IPS DF 4.7 (cell line): ENCODE measurements around the gene SLFNL1.

Experiments used
- DNase-seq: peaks from one replicate; pipeline ENCODE4 v3.0.0-alpha.2; 2013; ENCODE audit warnings: low spot score; ENCODE audit errors: extremely low read depth

Gene SLFNL1

GRCh38 chr1:41020654-41021053 lies 871 bp downstream of the SLFNL1 start:
- no peak for DNase-seq

- DNase-seq = no peak
These were observed 1.4 kb downstream of the SLFNL1 start for GRCh38 chr1:41020109-41020576.

- DNase-seq = no peak
These were observed 2.2 kb downstream of the SLFNL1 start for GRCh38 chr1:41019353-41019745.

- no peak for DNase-seq
These were observed 3.5 kb downstream of the SLFNL1 start for GRCh38 chr1:41018018-41018410.

- no peak for DNase-seq
These were observed 4.1 kb downstream of the SLFNL1 start for GRCh38 chr1:41017141-41018017.

GRCh38 chr1:41015897-41016470 lies 5.5 kb downstream of the SLFNL1 start:
- no peak for DNase-seq

GRCh38 chr1:41015281-41015896 lies 6.1 kb downstream of the SLFNL1 start:
- DNase-seq = no peak

GRCh38 chr1:41014871-41015270 lies 6.7 kb downstream of the SLFNL1 start:
- DNase-seq = no peak

- no peak for DNase-seq
These were observed 7.7 kb downstream of the SLFNL1 start for GRCh38 chr1:41013796-41014195.

GRCh38 chr1:41013024-41013423 lies 8.5 kb downstream of the SLFNL1 start:
- no peak for DNase-seq

- no peak for DNase-seq
These were observed 11.2 kb downstream of the SLFNL1 start for GRCh38 chr1:41010345-41010744.

- no peak for DNase-seq
These were observed 12.1 kb downstream of the SLFNL1 start for GRCh38 chr1:41009466-41009865.

GRCh38 chr1:41006942-41007865 lies 14.3 kb downstream of the SLFNL1 start:
- DNase-seq = no peak

GRCh38 chr1:41005876-41006275 lies 15.6 kb downstream of the SLFNL1 start:
- DNase-seq = no peak

- DNase-seq = no peak
These were observed 17.8 kb downstream of the SLFNL1 start for GRCh38 chr1:41003640-41004220.

- no peak for DNase-seq
These were observed 18.3 kb downstream of the SLFNL1 start for GRCh38 chr1:41003127-41003639.

GRCh38 chr1:40998668-40999067 lies 22.9 kb downstream of the SLFNL1 start:
- no peak for DNase-seq

- no peak for DNase-seq
These were observed 24.4 kb downstream of the SLFNL1 start for GRCh38 chr1:40997096-40997495.

GRCh38 chr1:40989066-40989465 lies 32.5 kb downstream of the SLFNL1 start:
- no peak for DNase-seq

- no peak for DNase-seq
These were observed 33.2 kb downstream of the SLFNL1 start for GRCh38 chr1:40988280-40988679.
